UCSD-AML1 (cell line): ENCODE results near the gene TRHDE.
"Not testable (repeated sequence)": the region's sequence is repeated elsewhere in the genome, so short reads cannot be mapped to it uniquely, and the experiment has no call there.

ENCODE experiments used
- DNase-seq: peaks from one replicate; lab custom pipeline; 2025; ENCODE audit not compliant: unreplicated experiment; lab: John Stamatoyannopoulos, UW

Gene TRHDE

DNA sequence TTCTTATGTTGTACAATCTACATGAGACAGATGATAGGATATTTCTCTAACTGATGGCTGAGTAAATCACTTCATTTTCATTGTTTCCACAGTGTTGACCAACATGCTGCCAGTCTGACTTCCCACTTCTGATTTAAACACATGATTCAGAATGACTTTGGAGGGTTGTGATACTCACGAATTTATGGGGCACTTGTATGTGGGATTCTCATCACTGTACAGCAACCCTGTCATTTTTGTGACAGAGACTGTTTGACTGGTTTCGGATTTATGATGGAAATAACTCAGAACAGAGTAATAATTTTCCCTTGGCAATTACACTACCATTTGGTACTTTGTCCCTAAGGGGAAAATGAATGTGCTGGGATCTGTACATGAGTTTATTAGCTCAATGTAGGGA, 333.8 kb downstream of the TRHDE start:
- DNase-seq = no peak

- DNase-seq = no peak
These were observed 338.2 kb downstream of the TRHDE start for GRCh38 chr12:72610342-72610741.

DNA sequence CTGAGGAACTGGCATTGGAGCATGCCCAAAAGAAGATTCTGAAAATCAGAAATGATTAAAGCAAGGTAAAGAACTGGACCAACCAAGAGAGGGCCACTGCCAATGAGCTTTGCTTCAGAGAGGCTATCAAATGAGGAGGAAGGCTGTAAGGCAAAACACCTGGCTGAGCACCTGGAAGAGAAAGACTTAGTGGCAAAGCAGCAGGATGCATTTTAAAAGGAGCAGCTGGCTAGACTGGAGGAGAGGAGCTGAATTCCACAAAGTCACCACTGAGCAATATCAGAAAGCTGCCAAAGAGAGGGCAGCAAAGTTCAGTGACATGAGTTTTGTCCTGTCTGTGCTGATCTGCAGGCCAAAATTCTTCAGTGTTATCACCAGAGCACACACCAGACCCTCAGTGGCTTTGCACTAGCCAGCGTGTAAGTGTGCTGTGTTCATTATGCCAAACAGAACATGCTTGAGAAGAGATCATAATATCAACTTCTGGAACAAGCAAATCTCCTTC, 338.7 kb downstream of the TRHDE start:
- DNase-seq = no peak

DNA sequence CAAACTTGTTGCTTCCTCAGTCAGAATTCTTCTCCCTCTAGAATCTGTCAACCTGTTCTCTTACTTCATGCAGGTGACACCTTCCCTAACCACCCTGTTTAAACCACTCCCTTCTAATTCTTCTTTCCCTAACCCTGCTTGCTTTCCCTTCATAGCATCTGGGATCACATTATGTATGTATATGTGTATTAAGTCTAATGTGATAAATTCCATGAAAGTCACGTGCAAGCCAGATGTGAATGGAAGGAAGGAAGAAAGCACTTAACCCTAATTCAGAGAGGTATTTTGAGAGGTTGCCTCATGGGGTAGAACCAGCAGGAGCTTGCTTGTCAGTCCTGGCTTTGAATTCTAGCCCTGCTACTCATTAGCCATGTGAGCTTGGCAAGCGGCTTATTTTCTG, 340.0 kb downstream of the TRHDE start:
- no peak for DNase-seq

- DNase-seq = no peak
These were observed 346.6 kb downstream of the TRHDE start for GRCh38 chr12:72618764-72619163.

GRCh38 chr12:72622556-72622955, 350.4 kb downstream of the TRHDE start:
- DNase-seq = no peak

DNA sequence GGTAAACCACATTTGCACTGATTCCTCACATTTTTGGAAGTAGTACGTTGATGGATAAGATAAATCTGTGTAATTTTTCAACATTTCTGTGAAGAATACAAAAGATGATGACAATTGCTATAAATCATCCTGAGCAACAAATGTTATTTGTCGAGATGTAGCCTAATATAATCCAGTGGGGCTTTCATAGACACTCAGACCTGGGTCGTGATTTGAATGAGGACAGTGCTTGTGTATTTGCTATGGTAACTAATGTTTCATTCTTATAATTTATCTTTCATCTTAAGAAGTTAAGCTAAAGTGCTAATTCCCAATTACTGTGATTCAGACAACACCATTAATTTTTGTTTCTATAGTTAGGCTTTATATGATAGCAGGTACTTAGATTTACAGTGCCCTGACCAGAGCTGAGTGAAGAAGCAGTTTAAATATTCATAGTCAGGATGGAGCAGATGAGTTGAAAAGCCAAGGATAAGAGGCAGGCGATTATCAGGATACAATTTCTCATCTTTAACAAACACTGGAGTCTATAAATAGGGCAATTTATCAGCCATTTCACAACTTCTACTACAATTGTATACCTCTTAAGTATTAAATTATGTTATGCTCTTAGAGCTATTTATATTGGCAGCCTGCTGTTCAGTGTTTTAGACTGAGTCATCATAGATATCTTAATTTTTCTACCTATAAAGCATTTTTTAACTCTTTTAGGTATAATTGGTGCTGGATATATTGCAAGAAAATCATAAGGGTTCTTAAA, 359.9 kb downstream of the TRHDE start:
- DNase-seq = no peak

DNA sequence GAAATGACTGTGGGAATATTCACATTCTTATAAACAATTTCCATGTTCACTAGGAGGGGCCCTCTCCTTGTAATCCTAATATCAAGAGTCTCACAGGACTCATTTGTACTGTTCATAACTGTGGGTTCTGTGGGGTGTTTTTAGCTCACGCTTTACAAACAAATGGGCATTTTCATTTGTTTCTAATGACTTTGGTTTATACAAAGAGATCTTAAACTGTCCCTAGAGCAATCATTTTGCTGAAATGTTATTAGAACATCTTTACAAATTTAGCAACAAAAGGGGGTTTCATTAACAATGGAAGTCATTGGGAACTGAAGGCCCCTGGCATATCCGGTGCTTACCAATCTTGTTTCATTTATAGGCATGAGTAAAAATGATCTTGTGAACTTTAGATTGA, 370.5 kb downstream of the TRHDE start:
- no peak for DNase-seq

DNA sequence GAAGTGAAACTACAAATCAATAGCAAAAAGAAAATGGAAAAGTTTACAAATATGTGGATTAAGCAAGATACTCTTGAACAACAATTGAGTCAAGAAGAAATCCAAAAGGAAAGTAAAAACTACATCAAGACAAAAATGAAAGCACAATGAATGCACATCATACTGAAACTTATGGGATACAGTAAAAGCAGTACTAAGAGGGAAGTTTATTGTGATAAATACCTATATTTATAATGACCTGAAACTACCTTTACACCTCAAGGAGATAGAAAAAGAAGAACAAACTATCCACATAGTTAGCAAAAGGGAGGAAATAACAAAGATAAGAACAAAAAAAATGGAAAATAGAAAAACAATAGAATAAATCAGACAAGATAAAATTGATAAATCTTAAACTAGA, 375.0 kb downstream of the TRHDE start:
- DNase-seq = no peak

- DNase-seq = no peak
These were observed 386.4 kb downstream of the TRHDE start for GRCh38 chr12:72658615-72659014.

DNA sequence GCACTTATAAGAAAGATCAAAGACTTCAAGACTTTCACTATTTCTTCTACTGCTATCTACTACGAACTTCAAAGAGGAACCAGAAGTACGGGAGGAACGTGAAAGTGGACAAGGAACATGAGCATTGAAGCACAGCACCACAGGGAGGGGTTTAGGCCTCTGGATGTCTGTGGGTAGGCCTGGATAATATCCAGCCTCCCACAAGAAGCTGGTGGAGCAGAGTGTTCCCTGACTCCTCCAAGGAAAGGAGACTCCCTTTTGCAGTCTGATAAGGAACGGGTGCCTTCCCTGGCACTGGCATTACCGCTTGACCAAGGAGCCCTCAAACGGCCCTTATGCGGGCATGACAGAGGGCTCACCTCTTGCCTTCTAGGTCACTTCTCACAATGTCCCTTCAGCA, 388.0 kb downstream of the TRHDE start:
- not testable (repeated sequence) for DNase-seq

GRCh38 chr12:72673853-72674252, 401.7 kb downstream of the TRHDE start:
- DNase-seq = no peak

DNA sequence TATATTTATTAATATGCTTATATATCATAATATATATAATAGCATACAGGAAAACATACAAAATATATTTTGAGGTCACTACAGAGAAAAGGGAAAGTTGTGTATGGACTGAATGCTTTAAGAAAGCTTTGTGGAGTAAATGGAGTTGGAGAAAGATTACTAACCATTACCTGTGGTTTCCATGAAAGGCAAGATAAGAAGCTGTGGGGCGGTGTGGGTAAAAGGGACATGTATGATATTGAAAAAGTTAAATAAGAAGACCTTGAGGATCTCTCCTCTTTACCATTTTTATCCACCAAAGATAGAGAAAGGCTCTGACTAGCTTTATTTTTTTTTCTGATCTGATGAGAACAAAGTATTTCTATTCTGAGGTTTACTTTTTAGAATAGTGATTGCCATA, 404.4 kb downstream of the TRHDE start:
- DNase-seq = no peak

- no peak for DNase-seq
These were observed 405.0 kb downstream of the TRHDE start for GRCh38 chr12:72677139-72677538.

DNA sequence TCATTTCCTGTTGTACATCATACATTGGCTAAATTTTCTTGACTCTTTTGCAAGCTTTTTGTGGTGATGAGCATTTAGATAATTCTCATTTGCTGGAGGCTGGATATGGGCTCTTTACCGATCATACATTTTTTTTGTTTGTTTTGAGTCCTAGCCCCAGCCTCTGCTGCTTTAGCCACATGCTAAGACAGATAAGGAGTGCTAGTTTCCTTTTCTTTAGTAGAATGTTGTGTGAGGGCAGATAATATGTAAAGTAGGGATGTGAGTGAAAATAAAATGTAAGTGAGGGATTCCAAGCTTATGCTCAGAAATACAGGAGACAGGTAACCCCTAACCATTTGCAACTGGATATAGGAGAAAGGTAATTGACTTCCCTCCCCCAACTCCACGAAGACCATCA, 405.7 kb downstream of the TRHDE start:
- DNase-seq = no peak

DNA sequence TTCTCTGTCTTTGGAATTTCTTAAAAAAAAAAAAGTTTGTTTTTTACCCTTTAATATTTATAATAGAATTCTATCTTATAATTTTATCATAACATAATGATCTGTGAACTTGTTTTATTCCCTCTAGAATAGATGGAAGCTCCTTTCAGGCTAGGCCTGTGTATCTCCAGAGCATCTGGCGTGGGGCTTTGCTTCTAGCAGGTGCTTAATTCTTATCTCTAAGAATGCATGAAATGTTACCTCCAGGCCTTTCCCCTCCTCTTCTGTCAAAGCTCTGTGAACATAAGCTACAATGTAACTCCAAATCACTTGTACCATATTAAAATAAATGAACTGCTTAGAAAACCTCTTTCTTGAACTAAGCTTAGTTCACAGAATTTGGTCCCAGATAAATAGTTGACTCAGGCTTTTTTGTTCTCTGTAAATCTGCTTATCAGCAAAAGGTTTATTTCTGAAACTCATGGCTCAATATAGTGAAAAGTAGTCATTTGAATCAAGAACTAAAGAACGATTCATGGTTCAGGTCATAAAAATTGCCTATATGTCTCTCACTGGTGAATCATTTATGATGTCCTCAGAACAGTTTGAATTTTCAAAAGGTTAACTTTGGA, 407.1 kb downstream of the TRHDE start:
- DNase-seq = no peak

- DNase-seq = no peak
These were observed 408.9 kb downstream of the TRHDE start for GRCh38 chr12:72681028-72681427.

DNA sequence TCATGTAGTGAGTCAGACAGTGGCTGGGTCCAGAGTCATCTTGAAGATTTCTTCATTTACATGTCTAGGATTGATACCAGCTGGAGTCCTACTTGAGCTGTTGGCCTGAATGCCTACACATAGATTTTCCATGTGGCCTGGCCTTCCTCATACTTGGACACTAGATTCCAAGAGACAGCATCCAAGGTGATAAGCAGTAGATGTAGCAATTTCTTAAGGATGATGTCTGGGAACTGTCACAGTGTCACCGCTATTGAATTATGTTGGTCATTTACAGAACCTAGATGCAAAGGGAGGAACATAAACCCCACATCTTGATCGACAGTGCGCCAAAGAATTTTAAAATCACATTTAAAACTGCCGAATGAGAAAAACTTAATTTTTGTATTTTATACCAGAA, 412.3 kb downstream of the TRHDE start:
- DNase-seq = no peak

DNA sequence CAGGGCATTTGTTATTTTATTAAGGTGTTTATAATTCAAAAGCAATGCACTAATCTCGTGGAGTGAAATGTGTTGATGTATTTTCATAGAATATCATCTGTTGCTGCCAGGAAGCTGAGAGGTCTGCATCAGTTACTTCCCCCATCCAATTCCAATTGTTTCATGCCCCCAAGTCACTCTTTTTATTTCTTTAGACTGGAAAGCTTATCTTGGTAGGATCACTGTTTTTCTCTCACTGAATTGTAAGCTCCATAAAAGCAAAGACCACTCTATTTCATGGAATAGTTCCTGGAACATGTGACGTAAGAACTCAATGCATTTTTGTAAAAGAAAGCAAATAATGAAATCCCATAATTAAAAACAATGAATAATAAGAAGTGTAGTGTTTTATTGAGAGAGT, 420.2 kb downstream of the TRHDE start:
- DNase-seq = no peak

- DNase-seq = no peak
These were observed 422.0 kb downstream of the TRHDE start for GRCh38 chr12:72694193-72694592.

GRCh38 chr12:72699362-72699761, 427.2 kb downstream of the TRHDE start:
- DNase-seq = peak; percentile 5

GRCh38 chr12:72712025-72712424, 439.9 kb downstream of the TRHDE start:
- not testable (repeated sequence) for DNase-seq

DNA sequence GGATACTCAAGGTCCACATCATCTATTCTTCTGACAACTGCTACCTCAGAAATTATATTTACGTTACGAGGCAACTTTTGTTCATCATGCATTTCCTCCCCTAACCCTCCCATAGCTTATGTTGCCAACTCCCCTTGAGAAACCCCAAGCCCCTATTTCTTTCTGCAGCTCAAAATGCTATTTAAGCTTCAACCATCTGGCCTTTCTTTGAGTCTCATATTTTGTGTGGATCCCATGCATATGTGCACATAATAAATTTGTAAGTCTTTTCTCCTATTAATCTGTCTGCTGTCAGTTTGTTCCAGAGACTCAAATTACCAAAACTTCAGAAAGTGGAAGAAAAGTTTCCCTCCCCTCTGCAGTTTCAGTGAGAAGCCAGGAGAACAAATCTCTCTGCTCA, 444.1 kb downstream of the TRHDE start:
- DNase-seq = no peak
